Mucosa of stomach (tissue), 1 donor: Measurements from ENCODE around the gene ITGB5.

Experiments
- H3K27me3 ChIP-seq: one replicate; pipeline ENCODE4 v1.7.0; 2013; ENCODE audit warnings: mild to moderate bottlenecking, low read length; ENCODE audit not compliant: control insufficient read depth, insufficient read depth
- H3K36me3 ChIP-seq: one replicate; pipeline ENCODE4 v1.7.0; 2013; ENCODE audit warnings: low read length; ENCODE audit not compliant: control insufficient read depth, insufficient read depth
- H3K4me1 ChIP-seq: one replicate; pipeline ENCODE4 v1.7.0; 2013; ENCODE audit warnings: mild to moderate bottlenecking, low read length; ENCODE audit not compliant: control insufficient read depth, insufficient read depth
- H3K4me3 ChIP-seq: one replicate; pipeline ENCODE4 v1.7.0; 2013; ENCODE audit warnings: low read length
- H3K9ac ChIP-seq: one replicate; pipeline ENCODE4 v1.7.0; 2013; ENCODE audit warnings: mild to moderate bottlenecking, low read length, moderate library complexity
- H3K9me3 ChIP-seq: one replicate; pipeline ENCODE4 v1.7.0; 2013; ENCODE audit warnings: mild to moderate bottlenecking, low read length, moderate library complexity; ENCODE audit not compliant: control insufficient read depth
- donor health status: Pancreatic carcinoma.

The ITGB5 gene

DNA sequence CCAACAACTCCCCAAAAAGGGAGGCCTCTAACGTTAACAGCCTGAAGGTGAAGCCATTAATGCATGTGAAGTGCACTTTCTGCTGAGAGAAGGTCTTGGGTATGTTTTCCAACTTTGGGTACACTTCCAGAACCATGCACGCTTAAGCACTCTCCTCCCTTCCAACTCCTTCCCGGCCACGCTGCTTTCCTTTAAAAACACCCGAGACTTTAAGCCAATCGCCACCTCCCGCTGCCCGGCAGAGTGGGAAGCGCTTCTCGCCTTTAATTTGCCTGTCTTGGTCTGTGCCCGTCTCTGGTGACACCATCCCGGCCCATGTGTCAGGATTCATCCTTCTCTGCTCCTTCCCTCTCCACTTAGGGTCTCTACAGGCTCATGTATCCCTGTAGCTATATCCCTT is 35.3 kb downstream of the ITGB5 start:
- Histone ChIP-seq H3K9me3 (no peaks in the 10 kb centered on the region), H3K36me3 (no peaks in the 10 kb centered on the region), H3K27me3 (no peaks in the 10 kb centered on the region), H3K4me1 (no peaks in the 10 kb centered on the region), H3K9ac (no peak overlapping the region), H3K4me3 (no peak overlapping the region)

DNA sequence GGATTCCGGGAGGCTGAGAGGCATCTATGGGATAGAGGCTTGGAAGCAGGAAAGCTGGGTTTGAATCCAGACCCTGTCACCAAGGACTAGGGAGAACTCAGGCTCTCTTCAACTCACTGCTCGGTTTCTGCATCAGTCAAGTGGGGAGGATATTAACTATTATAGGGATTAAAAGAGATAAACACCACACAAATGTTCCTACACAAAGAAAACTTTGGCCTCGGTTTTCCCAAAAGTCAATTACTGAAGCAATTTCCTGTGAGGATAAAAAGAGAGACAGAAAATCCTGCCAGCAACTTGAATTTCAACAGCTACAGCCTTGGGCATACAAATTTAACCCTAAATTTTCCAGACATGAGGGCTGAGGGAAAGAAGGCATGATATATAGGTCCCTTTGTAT is 36.0 kb downstream of the ITGB5 start:
- Histone ChIP-seq H3K4me3 (no peak overlapping the region), H3K27me3 (no peaks in the 10 kb centered on the region), H3K9ac (no peak overlapping the region), H3K36me3 (no peaks in the 10 kb centered on the region), H3K9me3 (no peaks in the 10 kb centered on the region), H3K4me1 (no peaks in the 10 kb centered on the region)

DNA sequence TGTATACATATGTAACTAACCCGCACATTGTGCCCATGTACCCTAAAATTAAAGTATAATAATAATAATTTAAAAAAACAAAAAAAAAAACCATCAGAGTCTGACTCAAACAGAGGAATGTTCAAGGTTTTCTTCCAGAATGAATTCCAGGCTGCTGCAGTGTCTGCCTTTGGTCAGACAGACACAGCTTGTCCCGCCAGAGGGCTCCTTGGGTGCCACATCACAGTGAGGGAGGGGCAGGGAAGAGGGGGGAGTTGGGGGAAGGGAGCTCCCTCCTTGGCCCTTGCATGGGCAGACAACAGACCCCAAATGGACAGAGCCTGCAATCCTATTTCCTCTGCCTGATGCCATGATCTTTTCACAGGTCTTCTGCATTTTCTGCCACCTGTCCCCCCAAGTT is 36.5 kb downstream of the ITGB5 start:
- Histone ChIP-seq H3K9ac (no peak overlapping the region), H3K4me1 (peaks cover 1% of the 10 kb centered on the region), H3K9me3 (no peaks in the 10 kb centered on the region), H3K36me3 (no peaks in the 10 kb centered on the region), H3K27me3 (no peaks in the 10 kb centered on the region), H3K4me3 (no peak overlapping the region)

DNA sequence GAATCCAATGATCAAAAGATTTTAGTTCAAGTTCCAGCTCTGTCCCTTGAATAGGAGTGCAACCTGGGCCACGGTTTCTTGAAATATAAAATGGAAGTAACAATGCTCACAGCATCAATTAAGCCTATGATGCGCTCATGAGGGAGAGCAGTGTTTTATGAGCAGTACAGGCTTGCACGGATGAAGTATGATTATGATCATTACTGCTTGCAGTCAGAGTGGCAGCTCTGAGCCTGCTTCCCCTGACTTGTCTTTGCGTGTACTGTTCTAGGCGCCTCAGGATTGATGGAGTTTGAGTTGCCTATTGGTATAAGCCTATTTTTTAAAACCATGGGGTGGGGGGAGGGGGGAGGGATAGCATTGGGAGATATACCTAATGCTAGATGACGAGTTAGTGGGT is 37.0 kb downstream of the ITGB5 start:
- Histone ChIP-seq H3K4me3 (no peak overlapping the region), H3K4me1 (peaks cover 5% of the 10 kb centered on the region), H3K9me3 (no peaks in the 10 kb centered on the region), H3K9ac (no peak overlapping the region), H3K36me3 (no peaks in the 10 kb centered on the region), H3K27me3 (no peaks in the 10 kb centered on the region)

DNA sequence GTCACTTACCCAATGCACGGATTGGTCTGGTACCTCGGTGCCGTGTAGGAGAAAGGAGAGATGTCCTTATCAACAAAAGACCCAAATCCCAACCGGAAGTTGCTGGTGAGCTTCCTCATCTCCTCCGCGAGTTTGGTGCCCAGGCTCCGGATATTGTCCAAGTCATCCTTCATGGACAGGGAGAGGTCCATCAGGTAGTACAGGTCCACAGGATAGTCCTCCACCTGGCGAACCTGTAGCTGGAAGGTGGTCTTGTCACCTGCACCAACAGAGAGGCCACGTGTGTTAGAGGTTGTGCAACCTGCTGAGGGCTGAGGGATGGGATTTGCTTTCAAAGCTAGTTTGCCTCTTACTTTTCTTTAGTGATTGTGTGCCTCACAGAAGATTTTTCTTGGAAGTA is 38.9 kb downstream of the ITGB5 start:
- no peaks in the 10 kb centered on the region for H3K27me3 ChIP-seq
- H3K4me1 ChIP-seq = peaks cover 14% of the 10 kb centered on the region
- H3K9me3 ChIP-seq = no peaks in the 10 kb centered on the region
- no peak overlapping the region for H3K9ac ChIP-seq
- no peak overlapping the region for H3K4me3 ChIP-seq
- H3K36me3 ChIP-seq = no peaks in the 10 kb centered on the region

DNA sequence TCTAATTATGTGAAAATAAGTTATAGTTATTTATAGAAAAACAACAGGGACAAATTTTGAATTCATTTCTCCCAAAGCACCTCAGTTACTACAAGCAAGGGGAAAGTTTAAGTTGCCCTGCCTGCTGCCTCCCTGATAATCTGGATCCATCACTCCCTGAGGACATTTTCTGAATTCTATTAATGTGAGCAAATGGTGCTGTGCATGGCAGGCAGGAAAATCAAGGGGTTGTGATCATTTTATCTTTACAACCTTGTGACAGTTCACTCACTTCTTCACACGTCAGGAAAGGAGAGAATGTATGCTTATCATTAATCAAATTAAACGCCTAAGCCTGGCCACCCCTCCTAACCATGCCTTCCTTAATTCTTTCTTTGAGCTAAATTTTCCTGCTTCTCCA is 39.3 kb downstream of the ITGB5 start:
- no peaks in the 10 kb centered on the region for H3K9me3 ChIP-seq
- H3K27me3 ChIP-seq = no peaks in the 10 kb centered on the region
- H3K9ac ChIP-seq = no peak overlapping the region
- no peak overlapping the region for H3K4me3 ChIP-seq
- H3K4me1 ChIP-seq = peaks cover 14% of the 10 kb centered on the region
- H3K36me3 ChIP-seq = no peaks in the 10 kb centered on the region

DNA sequence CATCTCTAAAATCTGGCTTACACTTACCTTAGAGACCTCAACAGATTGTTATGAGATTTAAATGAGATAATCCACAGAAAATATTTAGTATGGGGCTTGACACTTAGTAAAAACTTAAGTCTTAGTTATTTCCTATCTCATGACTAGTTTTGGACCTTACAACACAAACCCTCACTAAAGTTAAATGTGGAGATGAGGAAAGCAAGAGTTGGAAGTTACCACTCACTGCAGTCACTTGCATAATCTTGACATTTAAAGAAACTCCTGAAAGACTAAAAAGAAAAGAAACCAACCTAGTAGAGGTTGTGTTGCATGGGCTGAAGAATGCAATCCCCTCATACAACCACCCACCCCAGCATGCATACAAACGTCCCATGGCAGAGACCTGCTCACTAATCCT is 40.1 kb downstream of the ITGB5 start:
- H3K36me3 ChIP-seq = no peaks in the 10 kb centered on the region
- H3K9ac ChIP-seq = no peak overlapping the region
- H3K4me1 ChIP-seq = peaks cover 14% of the 10 kb centered on the region
- H3K27me3 ChIP-seq = no peaks in the 10 kb centered on the region
- H3K4me3 ChIP-seq = no peak overlapping the region
- no peaks in the 10 kb centered on the region for H3K9me3 ChIP-seq

DNA sequence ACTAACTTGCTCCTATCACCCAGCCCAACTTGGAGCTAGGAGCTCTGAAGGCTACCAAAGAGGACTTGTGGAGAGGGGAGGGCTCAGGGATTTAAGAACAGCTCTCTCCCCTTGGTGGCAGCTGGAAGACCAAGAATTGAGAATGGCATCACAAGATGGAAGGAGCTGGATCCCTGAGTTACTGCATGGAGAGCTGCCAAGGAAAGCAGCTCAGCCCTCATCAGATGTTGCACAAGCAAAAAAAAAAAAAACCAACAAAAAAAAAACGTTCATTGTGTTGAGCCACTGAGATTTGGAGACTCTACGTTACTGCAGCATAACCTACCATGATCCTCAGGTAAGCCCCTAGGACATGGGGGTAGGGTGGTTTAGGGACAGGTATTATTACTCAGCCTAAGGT is 41.0 kb downstream of the ITGB5 start:
- Histone ChIP-seq H3K9ac (no peak overlapping the region), H3K9me3 (no peaks in the 10 kb centered on the region), H3K27me3 (no peaks in the 10 kb centered on the region), H3K4me3 (no peak overlapping the region), H3K36me3 (no peaks in the 10 kb centered on the region), H3K4me1 (peaks cover 14% of the 10 kb centered on the region)

DNA sequence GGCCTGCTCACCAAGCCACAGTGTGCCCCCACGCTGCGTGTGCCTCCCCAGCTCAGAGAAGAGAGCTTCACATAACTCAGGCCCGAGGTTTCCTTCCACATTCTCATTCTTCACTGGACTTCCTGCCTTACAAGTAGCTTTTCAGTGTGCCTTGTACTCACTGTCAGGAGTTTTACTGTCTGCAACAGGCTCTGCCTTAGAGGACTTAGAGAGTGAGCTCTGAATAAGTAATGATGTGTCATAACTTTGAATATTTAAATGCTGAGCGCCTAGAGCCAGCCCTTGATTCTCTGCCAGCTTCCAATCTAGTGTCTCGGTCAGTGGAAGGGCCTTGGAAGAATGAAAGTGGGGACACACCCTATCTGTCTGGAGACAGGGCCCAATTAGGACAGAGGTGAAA is 41.8 kb downstream of the ITGB5 start:
- H3K9me3 ChIP-seq = no peaks in the 10 kb centered on the region
- no peak overlapping the region for H3K4me3 ChIP-seq
- H3K36me3 ChIP-seq = no peaks in the 10 kb centered on the region
- H3K9ac ChIP-seq = no peak overlapping the region
- no peaks in the 10 kb centered on the region for H3K27me3 ChIP-seq
- H3K4me1 ChIP-seq = peaks cover 14% of the 10 kb centered on the region

DNA sequence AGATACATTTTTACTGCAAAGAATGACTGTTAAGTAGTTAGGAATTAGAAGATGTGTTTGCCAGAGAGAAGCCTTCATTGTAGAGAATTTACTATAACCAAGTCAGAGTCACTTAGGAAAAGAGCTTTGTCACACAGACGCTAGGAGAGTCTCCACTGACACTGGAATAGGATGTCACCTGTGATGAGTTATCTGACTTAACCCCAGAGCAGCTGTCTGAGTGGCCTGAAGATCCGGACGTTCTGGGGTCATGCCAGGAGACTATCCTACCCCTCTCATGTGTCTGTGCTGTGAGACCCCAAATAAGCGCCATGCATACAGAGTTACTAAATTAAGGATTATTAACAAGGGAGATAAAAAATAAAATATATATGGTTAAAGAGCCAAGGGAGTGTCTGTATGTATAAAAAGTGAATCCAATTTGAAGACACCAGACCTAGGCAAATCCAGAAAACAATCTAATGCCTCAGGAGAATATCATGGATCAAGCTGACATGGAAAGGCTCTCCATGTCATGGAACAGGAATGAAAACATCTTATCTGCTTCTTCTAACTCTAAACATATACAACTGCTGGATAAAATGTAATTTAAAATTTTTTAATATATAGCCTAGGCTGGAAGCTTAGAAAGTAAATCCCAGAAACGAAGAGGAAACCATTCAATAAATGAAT is 43.5 kb downstream of the ITGB5 start:
- Histone ChIP-seq H3K36me3 (no peaks in the 10 kb centered on the region), H3K9me3 (no peaks in the 10 kb centered on the region), H3K27me3 (no peaks in the 10 kb centered on the region), H3K9ac (no peak overlapping the region), H3K4me3 (no peak overlapping the region), H3K4me1 (peaks cover 14% of the 10 kb centered on the region)

DNA sequence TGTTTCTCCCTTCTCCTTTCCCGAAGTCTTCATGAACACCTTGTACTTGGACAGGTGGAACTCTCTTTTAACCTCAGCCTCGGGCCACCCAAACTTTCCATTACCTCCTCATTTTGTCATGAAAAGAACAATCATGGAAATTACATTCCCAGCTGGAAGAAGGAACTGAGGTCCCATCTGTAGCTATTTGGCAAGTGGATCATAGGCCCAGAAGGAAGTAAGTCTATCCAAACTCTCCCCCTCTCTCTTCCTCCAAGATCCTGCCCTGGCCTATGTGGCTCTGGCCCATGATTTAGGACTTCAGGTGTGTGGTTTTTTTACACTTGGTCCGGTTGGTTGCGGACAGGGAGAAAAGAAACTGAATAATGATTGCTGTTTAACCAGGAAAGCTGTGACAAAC is 44.1 kb downstream of the ITGB5 start:
- Histone ChIP-seq H3K9me3 (no peaks in the 10 kb centered on the region), H3K4me3 (no peak overlapping the region), H3K9ac (no peak overlapping the region), H3K4me1 (peaks cover 15% of the 10 kb centered on the region), H3K36me3 (no peaks in the 10 kb centered on the region), H3K27me3 (no peaks in the 10 kb centered on the region)

DNA sequence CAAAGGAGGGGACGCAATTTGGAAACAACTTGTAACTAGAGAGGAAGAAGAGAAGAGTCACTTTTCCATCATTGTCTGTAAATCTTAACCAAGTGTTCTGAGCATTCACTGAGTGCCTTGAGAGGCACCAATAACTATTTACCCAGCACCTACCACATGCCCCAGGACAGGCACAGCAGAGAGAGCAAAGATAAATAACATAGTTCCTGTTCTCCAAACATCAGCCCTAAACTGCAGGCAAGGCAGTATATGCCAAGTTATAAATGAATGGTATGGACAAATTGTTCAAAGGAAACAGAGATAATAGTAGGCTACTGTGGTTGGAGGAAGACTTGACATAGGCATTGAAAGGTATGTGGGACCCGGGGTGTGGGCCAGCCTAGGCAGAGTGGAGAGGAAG is 45.6 kb downstream of the ITGB5 start:
- Histone ChIP-seq H3K9ac (no peak overlapping the region), H3K4me1 (peaks cover 31% of the 10 kb centered on the region), H3K27me3 (no peaks in the 10 kb centered on the region), H3K9me3 (no peaks in the 10 kb centered on the region), H3K4me3 (no peak overlapping the region), H3K36me3 (no peaks in the 10 kb centered on the region)

DNA sequence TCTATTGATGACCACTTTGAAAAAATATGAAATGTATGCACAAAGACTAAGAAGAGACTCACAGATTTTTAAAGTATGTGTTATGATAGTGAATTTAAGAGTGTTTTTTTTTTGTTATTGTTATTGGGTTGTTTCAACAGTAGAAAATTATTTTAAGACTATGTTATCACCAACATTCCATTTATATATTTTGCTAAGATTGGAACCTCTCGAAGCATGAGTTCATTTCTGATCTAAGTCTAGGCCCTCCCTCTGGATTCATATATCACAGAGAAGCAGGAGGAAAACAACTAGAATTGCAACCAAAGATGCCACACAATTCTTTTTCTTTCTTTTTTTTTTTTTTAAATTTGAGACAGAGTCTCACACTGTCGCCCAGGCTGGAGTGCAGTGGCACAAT is 46.8 kb downstream of the ITGB5 start:
- Histone ChIP-seq H3K9ac (no peak overlapping the region), H3K9me3 (no peaks in the 10 kb centered on the region), H3K27me3 (no peaks in the 10 kb centered on the region), H3K36me3 (no peaks in the 10 kb centered on the region), H3K4me1 (peaks cover 38% of the 10 kb centered on the region), H3K4me3 (no peak overlapping the region)
